DND-41 (cell line): Measurements from ENCODE around the gene SMU1.

Experiments
- EZH2 ChIP-seq: IDR thresholded peaks from 3 replicates; pipeline ENCODE4 v1.6.1; 2012; ENCODE audit warnings: borderline replicate concordance, low read depth, mild to moderate bottlenecking, moderate library complexity, low read length, inconsistent platforms; ENCODE audit not compliant: severe bottlenecking
- TF ChIP-seq, protein P1 (sequence below): IDR thresholded peaks from 2 replicates; pipeline ENCODE4 v1.5.1; 2012; ENCODE audit warnings: borderline replicate concordance, low read length, moderate library complexity, mild to moderate bottlenecking; ENCODE audit not compliant: poor library complexity, severe bottlenecking; ENCODE audit errors: extremely low read depth

- TF ChIP-seq, protein P1, sequence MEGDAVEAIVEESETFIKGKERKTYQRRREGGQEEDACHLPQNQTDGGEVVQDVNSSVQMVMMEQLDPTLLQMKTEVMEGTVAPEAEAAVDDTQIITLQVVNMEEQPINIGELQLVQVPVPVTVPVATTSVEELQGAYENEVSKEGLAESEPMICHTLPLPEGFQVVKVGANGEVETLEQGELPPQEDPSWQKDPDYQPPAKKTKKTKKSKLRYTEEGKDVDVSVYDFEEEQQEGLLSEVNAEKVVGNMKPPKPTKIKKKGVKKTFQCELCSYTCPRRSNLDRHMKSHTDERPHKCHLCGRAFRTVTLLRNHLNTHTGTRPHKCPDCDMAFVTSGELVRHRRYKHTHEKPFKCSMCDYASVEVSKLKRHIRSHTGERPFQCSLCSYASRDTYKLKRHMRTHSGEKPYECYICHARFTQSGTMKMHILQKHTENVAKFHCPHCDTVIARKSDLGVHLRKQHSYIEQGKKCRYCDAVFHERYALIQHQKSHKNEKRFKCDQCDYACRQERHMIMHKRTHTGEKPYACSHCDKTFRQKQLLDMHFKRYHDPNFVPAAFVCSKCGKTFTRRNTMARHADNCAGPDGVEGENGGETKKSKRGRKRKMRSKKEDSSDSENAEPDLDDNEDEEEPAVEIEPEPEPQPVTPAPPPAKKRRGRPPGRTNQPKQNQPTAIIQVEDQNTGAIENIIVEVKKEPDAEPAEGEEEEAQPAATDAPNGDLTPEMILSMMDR, result no peak
- no peak for TF ChIP-seq EZH2
These were observed at the start of gene SMU1 for GRCh38 chr9:33076046-33077004.
